ENCODE results near the gene TECPR1.

DNA sequence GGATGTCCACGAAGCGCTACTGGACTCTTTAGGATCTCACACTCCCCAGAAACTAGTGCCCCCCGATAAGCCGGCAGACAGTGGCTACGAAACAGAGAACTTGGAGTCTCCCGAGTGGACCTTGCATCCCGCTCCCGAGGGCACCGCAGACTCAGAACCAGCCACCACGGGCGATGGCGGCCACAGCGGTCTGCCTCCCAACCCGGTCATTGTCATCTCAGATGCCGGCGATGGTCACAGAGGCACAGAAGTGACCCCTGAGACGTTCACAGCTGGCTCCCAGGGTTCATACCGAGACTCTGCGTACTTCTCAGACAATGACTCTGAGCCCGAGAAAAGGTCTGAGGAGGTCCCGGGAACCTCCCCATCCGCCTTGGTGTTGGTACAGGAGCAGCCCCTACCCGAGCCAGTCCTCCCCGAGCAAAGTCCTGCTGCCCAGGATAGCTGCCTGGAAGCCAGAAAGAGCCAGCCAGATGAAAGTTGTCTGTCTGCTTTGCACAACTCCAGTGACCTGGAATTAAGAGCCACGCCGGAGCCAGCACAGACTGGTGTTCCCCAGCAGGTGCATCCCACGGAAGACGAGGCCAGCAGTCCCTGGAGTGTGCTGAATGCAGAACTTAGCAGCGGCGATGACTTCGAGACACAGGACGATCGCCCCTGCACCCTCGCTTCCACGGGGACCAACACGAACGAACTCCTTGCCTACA is 58.4 kb downstream of the TECPR1 start:
- TF ChIP-seq, protein P1, sequence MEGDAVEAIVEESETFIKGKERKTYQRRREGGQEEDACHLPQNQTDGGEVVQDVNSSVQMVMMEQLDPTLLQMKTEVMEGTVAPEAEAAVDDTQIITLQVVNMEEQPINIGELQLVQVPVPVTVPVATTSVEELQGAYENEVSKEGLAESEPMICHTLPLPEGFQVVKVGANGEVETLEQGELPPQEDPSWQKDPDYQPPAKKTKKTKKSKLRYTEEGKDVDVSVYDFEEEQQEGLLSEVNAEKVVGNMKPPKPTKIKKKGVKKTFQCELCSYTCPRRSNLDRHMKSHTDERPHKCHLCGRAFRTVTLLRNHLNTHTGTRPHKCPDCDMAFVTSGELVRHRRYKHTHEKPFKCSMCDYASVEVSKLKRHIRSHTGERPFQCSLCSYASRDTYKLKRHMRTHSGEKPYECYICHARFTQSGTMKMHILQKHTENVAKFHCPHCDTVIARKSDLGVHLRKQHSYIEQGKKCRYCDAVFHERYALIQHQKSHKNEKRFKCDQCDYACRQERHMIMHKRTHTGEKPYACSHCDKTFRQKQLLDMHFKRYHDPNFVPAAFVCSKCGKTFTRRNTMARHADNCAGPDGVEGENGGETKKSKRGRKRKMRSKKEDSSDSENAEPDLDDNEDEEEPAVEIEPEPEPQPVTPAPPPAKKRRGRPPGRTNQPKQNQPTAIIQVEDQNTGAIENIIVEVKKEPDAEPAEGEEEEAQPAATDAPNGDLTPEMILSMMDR (IDR thresholded peaks at IDR 0.05): no peak
- no peak for TF ChIP-seq EZH2 (IDR thresholded peaks at IDR 0.05; ENCODE audit: borderline replicate concordance, insufficient read depth, low read depth, low read length, poor library complexity, severe bottlenecking)

All from B cell (primary cell).